Activated B cell treated with CpG ODN at 0.5 μM for 24 hours (primary cell): ENCODE measurements around the gene NFYA. TPM values are rescaled to one million over a fixed set of nuclear protein-coding genes. Genes with fewer than 3 reads are reported as not detected.

ENCODE experiments used
- ATAC-seq: fragments of 200-7000 bp; cut with Tn5 transposase; one replicate; pipeline ENCODE4 v1.10.0; 2021; ENCODE audit warnings: low read depth, mild to moderate bottlenecking, moderate library complexity
- CTCF ChIA-PET: fragments of 350-600 bp; sonication (Branson Sonifier 250); formaldehyde crosslinking; loops from one replicate; lab custom pipeline; 2021; ENCODE audit warnings: antibody characterized with exemption; lab: Charles Lee
- POLR2A ChIA-PET: fragments of 350-600 bp; sonication (Branson Sonifier 250); formaldehyde crosslinking; loops from one replicate; lab custom pipeline; 2021; ENCODE audit warnings: antibody characterized with exemption; lab: Charles Lee
- DNase-seq: peaks from one replicate; pipeline ENCODE4 v3.0.0; 2022
- H3K27ac Mint-ChIP-seq: one replicate; pipeline ENCODE4 v1.8.0; 2020; ENCODE audit warnings: mixed read lengths
- H3K27me3 Mint-ChIP-seq: one replicate; pipeline ENCODE4 v1.8.0; 2021; ENCODE audit warnings: mixed read lengths
- H3K36me3 Mint-ChIP-seq: one replicate; pipeline ENCODE4 v1.8.0; 2021; ENCODE audit warnings: low read depth, mixed read lengths
- H3K4me1 Mint-ChIP-seq: one replicate; pipeline ENCODE4 v1.8.0; 2021; ENCODE audit warnings: mixed read lengths
- H3K4me3 Mint-ChIP-seq: one replicate; pipeline ENCODE4 v1.8.0; 2020; ENCODE audit warnings: mild to moderate bottlenecking, mixed read lengths
- H3K9me3 Mint-ChIP-seq: one replicate; pipeline ENCODE4 v1.8.0; 2020; ENCODE audit warnings: mixed read lengths
- intact Hi-C: fragments of 100-400 bp; cut with micrococcal nuclease; formaldehyde crosslinking; loops from one replicate; pipeline ENCODE4 v1.15.1; 2024
- total RNA-seq: library from RNA; stranded (reverse); gene quantifications from 2 replicates; pipeline ENCODE4 v1.2.3, GENCODE V29; 2022
- TF ChIP-seq, protein P1 (sequence below): fragments of 200-600 bp; IDR thresholded peaks from one replicate; pipeline ENCODE4 v1.8.0; 2022; ENCODE audit warnings: antibody characterized with exemption, mild to moderate bottlenecking

NFYA gene
- total RNA-seq, 1 donor from 2014 or later: 35.1 TPM

GRCh38 chr6:41088451-41088850, 15.7 kb downstream of the NFYA start:
- Mint-ChIP-seq H3K27ac (no peak overlapping the region), H3K4me3 (no peak overlapping the region), H3K36me3 (peaks cover 85% of the 10 kb centered on the region), H3K9me3 (no peaks in the 10 kb centered on the region), H3K27me3 (no peaks in the 10 kb centered on the region), H3K4me1 (no peaks in the 10 kb centered on the region)
- TF ChIP-seq, protein P1, sequence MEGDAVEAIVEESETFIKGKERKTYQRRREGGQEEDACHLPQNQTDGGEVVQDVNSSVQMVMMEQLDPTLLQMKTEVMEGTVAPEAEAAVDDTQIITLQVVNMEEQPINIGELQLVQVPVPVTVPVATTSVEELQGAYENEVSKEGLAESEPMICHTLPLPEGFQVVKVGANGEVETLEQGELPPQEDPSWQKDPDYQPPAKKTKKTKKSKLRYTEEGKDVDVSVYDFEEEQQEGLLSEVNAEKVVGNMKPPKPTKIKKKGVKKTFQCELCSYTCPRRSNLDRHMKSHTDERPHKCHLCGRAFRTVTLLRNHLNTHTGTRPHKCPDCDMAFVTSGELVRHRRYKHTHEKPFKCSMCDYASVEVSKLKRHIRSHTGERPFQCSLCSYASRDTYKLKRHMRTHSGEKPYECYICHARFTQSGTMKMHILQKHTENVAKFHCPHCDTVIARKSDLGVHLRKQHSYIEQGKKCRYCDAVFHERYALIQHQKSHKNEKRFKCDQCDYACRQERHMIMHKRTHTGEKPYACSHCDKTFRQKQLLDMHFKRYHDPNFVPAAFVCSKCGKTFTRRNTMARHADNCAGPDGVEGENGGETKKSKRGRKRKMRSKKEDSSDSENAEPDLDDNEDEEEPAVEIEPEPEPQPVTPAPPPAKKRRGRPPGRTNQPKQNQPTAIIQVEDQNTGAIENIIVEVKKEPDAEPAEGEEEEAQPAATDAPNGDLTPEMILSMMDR: no peak
- intact Hi-C loops: no loop called here
- ATAC-seq (no peak), DNase-seq (no peak)
- ChIA-PET POLR2A (no interaction called here), CTCF (interaction anchor here (0.7 kb wide), 1 partner anchor 9 kb away, joined by 3 read pairs; no protein-coding TSS in a partner anchor)

DNA sequence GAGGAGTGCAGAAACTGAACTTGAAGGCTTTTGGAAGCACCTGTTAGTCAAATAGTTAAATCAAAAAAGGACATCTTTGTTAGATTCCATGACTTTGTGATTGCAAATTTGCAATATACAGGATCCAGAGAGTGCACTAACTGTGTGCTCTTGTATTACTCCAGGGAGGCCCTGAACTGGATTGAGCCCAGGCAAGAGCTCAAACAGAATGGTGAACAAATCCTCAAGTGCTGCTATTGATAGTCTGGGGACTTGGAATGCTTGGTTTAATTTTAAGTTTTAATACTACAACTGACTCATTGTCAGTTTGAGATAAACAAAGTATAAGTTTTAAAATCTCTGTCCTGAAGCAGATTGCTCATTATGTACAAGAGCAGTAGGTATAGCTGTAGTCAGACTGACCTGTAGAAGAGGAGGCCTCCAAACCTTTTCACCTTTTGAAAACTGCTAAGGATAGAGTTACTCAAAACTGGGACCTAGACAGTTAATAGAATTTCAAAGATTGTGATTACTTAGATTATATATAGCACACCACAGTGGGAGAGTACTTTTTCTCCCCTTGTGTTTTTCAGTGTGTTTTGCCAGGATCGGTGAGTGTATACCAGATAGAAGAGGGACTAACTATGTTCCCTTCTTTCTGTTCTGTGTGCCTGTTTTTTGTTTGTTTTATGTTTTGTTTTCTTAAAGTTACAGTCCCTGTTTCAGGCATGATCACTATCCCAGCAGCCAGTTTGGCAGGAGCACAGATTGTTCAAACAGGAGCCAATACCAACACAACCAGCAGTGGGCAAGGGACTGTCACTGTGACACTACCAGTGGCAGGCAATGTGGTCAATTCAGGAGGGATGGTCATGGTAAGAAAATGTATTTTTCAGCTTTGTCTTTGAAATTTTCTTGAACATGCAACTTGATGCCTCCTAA, 18.3 kb downstream of the NFYA start:
- intact Hi-C loops: loop anchor here (5.0 kb wide), 1 partner anchor 186 kb away; no protein-coding TSS in a partner anchor
- H3K4me1 Mint-ChIP-seq: no peaks in the 10 kb centered on the region
- H3K27ac Mint-ChIP-seq: no peak overlapping the region

DNA sequence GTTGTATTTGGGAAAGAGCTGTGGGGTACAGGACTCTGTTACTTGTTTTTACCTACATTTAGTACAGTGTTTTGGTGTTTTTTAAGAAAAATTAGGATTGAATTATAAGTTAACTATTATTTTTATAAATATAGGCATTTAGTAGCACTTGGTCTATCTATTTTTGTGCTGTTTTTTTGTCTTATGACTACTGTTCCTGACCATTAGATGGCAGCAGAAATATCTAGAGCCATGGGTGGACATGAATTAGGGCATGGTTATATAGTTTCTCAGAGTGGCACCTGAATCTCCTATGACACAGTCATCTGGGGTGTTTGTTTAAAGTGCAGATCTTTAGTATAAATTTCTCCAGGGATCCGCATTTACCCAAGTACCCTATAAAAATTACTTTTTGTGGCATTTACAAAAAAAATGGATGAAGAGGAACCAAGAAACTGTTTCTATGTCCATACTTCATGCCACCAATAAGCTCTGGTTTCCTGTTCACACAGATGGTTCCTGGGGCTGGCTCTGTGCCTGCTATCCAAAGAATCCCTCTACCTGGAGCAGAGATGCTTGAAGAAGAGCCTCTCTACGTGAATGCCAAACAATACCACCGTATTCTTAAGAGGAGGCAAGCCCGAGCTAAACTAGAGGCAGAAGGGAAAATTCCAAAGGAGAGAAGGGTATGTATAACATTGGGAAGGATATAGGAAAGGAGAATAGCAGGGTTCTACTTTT, 19.8 kb downstream of the NFYA start:
- POLR2A ChIA-PET: interaction anchor here (1.4 kb wide), 1 partner anchor 20 kb away, joined by 3 read pairs; the partner anchor contains the start of gene OARD1

More for the DNA sequence above, 18.3 kb downstream of the NFYA start:
- H3K9me3 Mint-ChIP-seq: no peaks in the 10 kb centered on the region
- H3K27me3 Mint-ChIP-seq: no peaks in the 10 kb centered on the region
- POLR2A ChIA-PET: interaction anchor here (1.4 kb wide), 1 partner anchor 19 kb away, joined by 3 read pairs; the partner anchor contains the start of gene OARD1
- ATAC-seq: no peak
- no peak overlapping the region for H3K4me3 Mint-ChIP-seq
- TF ChIP-seq, protein P1: no peak
- DNase-seq: no peak
- H3K36me3 Mint-ChIP-seq: peaks cover 88% of the 10 kb centered on the region
- CTCF ChIA-PET: interaction anchor here (1.1 to 2.5 kb wide), 7 partner anchors 91 to 229 kb away, joined by 3 to 18 read pairs (median 5); no protein-coding TSS in a partner anchor

DNA sequence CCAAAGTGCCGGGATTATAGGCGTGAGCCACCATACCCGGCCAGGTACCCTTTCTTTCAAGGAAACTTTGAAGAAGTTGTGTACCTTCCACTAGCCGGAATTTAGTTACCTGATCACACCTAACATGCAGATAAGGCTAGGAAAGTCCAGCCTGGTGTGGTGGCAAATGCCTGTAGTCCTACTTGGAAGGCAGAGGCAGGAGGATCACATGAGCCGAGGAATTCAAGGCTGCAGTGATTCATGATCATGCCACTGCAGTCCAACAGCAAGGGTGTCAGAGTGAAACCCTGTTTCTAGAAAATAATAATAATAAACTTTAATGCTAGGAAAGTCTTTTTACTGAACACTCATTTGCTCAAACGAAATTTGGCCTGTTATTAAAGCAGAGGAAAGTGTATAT, 21.0 kb downstream of the NFYA start:
- Mint-ChIP-seq H3K9me3 (no peaks in the 10 kb centered on the region), H3K4me3 (no peak overlapping the region), H3K4me1 (no peaks in the 10 kb centered on the region), H3K36me3 (peaks cover 94% of the 10 kb centered on the region), H3K27ac (no peak overlapping the region), H3K27me3 (no peaks in the 10 kb centered on the region)
- TF ChIP-seq, protein P1: no peak
- CTCF ChIA-PET: interaction anchor here (2.5 kb wide), 1 partner anchor 185 kb away, joined by 14 read pairs; no protein-coding TSS in a partner anchor
- POLR2A ChIA-PET: no interaction called here
- no peak for DNase-seq
- no peak for ATAC-seq
- intact Hi-C loops: loop anchor here (5.0 kb wide), 1 partner anchor 184 kb away; no protein-coding TSS in a partner anchor

More for the DNA sequence above, 19.8 kb downstream of the NFYA start:
- Mint-ChIP-seq H3K27me3 (no peaks in the 10 kb centered on the region), H3K27ac (no peak overlapping the region), H3K36me3 (peaks cover 92% of the 10 kb centered on the region), H3K9me3 (no peaks in the 10 kb centered on the region), H3K4me3 (no peak overlapping the region), H3K4me1 (no peaks in the 10 kb centered on the region)
- ATAC-seq: no peak
- CTCF ChIA-PET: interaction anchor here (1.1 to 2.5 kb wide), 6 partner anchors 90 to 225 kb away, joined by 3 to 18 read pairs (median 5); no protein-coding TSS in a partner anchor
- no peak for DNase-seq
- intact Hi-C loops: loop anchor here (1.0 to 5.0 kb wide), 3 partner anchors 90 to 226 kb away; no protein-coding TSS in a partner anchor
- TF ChIP-seq, protein P1: no peak
